GM20431 (cell line): ENCODE data around the gene WDTC1.

Experiments used
- in situ Hi-C: fragments of 300-500 bp; cut with MseI, MboI; formaldehyde crosslinking; loops from one replicate; pipeline ENCODE4 v1.15.0; 2020; ENCODE audit warnings: low sequenced_read_pairs; ENCODE audit not compliant: unreplicated experiment

Gene WDTC1

DNA sequence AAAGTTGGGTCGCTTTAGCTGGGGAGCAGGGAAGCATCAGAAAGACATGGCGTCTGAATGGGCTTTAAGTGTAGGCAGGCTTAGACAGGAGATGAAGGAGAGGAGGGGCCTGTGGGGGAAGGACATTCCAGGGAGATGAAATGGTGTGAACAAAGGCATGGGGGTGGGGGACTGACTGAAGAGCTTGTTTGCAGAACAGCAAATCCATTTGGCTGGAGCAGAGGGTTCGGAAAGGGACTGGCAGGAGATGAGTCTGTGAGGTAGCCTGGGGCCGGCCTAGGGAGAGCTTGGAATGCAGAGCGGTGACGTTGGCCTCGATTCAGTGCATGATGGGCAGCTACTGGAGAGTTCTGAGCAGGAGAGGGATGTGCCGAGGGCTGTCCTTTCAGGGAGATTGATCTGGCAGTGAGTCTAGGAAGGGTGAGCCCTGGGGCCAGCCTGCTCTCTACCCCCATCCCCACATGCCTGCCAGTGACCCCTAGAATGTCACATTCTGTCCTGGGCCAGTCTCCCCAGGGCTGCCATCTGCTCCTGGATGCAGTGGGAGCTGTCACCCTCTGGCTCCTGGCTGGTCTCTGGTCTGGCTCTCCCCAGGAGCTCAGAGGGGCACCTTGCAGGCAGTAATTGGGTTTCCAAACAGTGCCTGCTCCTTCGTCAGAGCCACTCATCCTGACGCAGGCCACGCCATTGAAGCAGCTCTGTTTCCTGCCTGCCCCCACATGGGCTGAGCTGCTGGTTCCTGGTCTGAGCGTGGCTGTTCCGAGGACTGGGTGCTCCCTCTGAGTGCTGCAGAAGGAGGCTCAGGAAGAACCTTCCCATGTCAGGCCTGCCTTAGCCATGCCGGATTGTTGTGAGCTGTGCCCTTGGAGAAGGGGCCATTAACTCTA lies 65.2 kb downstream of the WDTC1 start:
- in situ Hi-C loops = loop anchor here (5.0 to 25.0 kb wide), 3 partner anchors 93 to 195 kb away; partner anchors contain the start of gene GPR3

DNA sequence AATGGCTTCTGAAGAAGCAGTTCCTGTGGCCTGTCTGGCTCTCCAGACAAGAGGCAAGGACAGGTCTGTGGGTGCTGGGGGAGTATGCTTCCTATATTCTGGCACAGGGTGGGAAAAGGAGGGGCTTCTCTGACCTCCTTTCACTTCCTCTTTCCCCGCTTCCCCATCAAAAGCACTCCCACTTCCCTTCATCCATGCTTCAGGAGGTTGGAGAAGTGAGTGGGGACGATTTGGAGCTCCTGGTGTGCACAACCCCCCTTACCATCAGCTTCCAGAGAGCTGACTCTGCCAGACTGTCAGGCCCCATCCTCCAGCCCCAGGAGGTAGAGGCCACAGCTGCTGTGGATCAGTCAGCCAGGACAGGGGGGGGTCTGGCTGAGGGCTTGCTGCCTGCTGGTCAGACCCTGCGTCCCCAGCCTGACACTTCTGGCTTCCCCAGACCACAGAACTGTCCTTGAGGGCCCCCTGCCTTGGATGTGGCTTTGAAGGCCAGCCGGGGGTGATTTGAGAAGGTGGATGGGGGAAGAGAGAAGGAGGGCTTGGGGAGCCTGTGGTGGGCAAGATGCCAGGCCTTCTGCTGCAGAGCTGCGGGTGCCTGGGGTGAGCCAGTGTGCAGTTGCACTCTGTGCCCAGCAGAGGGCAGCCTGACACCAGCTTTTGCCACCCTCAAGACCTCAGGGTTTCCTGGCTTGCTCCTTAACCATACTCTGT lies 66.1 kb downstream of the WDTC1 start:
- in situ Hi-C loops = loop anchor here (5.0 kb wide), 1 partner anchor 92 kb away; the partner anchor contains the start of gene GPR3

DNA sequence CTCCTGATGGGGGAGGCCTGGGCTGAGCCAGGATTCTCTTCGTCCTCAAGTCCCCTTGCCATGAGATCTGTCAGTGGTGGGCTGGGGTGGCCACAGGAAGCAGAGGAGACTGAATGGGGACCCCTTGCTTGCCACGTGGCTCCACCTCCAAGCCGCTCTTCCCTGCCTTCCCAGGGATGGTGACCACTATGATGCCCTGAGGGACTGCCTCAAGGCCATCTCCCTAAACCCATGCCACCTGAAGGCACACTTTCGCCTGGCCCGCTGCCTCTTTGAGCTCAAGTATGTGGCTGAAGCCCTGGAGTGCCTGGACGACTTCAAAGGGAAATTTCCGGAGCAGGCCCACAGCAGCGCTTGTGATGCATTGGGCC lies 66.6 kb downstream of the WDTC1 start:
- in situ Hi-C loops = loop anchor here (5.0 kb wide), 1 partner anchor 91 kb away; the partner anchor contains the start of gene GPR3

DNA sequence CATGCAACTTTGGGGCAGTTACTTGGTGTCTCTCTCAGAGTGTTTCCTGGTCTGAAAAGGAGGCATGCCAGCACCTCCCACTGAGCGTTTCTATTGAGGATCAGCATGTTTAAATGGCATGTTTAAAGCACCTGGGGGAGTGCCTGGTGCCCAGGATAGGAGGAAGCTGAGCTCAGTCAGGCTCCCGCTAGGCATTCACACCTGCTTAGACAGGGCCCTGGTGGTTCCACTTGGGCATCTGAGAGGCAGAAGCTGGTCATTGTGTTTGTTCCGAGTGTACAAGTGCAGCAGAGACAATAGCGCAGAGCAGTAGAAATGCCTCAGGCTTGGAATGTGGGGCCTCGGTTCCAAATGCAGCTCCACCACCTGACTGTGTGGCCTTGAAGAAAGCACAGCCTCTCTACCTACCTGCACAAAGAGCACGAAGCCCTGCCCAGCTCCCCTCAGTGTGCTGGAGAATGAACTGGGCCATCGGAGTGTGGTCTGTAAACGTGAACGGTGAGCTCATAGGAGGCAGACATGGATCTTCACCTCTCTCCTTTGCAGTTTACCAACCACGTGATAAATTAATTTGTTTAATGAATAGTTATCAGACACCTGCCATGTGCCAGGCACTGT lies 67.3 kb downstream of the WDTC1 start:
- in situ Hi-C loops = loop anchor here (5.0 kb wide), 1 partner anchor 91 kb away; the partner anchor contains the start of gene GPR3

DNA sequence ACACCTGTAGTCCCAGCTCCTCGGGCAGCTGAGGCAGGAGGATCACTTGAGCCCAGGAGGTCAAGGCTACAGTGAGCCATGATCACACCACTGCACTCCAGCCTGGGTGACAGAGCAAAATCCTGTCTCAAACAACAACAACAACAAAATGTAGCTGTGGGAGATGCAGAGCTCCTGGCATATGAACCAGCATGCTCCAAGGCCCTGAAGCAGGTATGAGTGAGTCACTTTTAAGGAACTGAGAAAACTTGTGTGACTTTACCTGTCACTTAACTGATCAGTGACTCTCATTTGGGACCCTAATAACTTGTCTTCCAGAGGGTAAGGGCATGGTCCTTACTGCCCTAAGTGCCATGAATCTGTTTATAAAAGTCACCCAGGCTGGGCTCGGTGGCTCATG lies 68.2 kb downstream of the WDTC1 start:
- in situ Hi-C loops = loop anchor here (5.0 kb wide), 1 partner anchor 90 kb away; the partner anchor contains the start of gene GPR3

DNA sequence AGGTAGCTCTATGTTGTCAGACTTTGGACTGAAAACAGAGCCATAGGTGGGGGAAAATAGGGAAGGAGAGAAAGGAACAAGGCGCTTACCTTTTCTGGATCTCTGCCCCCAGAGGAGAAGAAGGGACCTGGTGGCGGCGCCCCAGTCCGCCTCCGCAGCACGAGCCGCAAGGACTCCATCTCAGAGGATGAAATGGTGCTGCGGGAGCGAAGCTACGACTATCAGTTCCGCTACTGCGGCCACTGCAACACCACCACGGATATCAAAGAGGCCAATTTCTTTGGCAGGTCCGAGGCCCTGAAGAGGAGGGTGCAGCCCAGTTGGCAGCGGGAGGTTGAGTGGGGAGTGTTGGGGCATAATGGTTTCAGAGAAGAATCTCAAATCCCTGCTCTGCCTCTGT lies 69.1 kb downstream of the WDTC1 start:
- in situ Hi-C loops = loop anchor here (5.0 kb wide), 1 partner anchor 89 kb away; the partner anchor contains the start of gene GPR3

DNA sequence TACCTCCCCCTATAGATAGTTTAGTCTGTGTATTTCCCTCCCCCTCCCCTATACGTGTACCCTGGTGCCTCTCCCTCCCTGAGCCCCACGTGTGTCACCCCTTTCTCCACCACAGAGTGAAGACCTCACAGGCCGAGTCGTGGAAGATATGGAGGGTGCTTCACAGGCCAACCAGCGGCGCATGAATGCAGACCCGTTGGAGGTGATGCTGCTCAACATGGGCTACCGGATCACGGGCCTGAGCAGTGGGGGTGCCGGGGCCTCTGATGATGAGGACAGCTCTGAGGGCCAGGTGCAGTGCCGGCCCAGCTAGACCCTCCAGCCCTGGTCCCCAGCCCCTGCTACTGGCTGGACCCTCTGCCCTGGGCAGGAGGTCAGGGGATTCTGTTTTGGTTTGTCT lies 71.6 kb downstream of the WDTC1 start:
- in situ Hi-C loops = no loop called here

DNA sequence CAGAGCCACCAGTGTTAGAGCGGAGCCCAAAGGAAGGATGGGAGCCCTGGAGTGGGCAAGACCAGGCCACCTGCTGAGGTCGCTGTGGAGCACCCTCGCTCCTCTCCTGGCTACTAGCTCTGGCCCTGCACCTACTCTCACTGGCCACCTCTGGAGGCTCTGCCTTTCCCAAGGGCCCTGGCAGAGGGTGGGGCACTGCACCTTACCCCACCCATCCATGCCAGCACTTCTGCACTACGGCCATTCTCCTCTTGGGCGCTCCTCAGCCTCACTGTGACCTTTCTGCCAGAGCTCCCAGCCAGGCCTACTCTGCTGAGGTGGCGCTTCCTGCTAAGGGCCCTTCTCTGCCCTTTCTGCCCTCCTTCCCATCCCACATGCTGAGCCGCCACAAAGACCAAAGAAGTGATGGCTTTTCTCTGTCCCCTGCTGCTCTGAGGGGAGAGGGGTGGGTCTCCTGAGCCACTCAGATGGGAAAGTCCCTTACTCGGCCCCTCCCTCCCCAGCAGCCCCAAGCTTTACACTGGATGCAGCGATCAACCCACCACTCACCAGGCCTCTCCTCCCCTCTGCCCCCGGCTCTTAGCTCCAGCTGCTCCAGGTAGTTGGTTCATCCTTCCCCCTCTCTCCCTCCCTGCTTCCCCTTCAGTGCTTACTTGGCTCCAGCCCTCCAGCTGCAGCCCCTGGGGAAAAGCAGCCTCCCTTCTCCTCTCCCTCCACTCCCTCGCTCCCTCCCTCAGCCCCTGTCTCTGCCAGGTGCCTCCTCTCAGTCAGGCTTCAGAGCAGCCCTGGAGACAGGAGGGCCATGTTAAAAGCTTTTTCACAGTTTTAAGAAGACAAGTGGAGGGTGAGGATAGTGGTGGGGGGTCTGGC lies 72.7 kb downstream of the WDTC1 start:
- in situ Hi-C loops = no loop called here

DNA sequence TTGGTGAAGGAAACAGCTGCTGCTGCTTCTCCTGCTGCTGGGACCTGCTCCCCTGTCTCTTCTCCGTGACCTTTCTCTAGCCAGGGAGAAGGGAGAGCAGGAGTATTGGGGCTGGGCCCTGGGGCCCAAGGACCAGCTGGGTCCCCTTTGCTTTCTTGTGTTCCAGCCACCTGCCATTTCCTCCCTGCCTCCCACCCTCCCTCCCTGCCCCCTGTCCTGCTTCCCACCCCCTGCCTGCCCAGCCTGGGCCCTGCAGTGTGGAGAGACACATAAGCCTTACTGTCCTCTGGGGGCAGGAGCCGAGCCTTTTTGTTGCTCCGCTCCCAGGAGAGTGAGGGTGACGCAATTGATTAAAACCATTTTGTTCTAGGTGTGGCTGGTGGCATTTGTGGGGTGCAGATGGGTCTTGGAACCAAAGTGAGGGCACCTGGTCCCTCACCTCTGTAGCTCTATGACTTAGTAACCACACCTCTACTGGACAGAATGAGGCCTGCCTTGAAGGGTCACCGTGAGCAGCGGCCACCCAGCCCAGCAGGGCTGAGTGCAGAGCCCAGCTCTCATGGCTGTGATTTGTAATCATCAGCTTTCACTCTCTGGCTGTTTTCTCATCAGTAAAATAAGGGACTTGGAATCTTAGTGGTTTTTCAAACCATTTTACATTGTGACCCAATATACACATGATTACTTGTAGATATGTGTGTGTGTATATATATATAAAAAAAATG lies 73.6 kb downstream of the WDTC1 start:
- in situ Hi-C loops = no loop called here

DNA sequence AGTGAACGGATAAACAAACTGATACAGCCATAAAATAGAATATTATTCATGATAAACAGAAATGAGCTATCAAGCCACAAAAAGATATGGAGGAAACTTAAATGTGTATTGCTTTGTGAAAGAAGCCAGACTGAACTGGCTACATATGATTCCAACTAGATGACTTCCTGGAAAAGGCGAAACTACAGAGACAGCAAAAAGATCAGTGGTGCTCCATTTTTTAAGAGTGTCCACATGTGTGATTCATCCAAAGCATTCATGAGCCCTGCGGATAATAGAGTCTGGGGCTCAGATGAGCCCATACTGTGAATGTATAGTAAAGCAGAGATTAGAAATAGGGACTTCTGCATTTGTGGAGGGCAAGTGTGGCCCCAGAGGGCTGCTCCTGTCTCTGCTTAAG lies 79.7 kb downstream of the WDTC1 start:
- in situ Hi-C loops = no loop called here

DNA sequence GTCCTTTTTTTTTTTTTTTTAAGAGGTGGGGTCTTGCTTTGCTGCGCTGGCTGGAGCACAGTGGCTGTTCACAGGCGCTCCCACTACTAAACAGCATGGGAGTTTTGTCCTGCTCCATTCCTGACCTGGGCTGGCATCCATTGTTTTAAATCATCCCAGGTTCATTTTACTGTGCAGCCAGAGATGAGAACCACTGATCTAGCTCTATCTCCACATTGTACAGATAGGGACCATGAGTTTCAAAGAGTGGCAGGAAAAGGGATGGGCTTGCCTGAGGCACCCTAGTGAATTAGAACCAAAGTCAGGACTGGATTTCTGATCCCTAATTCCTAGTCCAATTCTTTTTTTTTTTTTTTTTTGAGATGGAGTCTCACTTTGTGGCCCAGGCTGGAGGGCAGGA lies 80.3 kb downstream of the WDTC1 start:
- in situ Hi-C loops = no loop called here

DNA sequence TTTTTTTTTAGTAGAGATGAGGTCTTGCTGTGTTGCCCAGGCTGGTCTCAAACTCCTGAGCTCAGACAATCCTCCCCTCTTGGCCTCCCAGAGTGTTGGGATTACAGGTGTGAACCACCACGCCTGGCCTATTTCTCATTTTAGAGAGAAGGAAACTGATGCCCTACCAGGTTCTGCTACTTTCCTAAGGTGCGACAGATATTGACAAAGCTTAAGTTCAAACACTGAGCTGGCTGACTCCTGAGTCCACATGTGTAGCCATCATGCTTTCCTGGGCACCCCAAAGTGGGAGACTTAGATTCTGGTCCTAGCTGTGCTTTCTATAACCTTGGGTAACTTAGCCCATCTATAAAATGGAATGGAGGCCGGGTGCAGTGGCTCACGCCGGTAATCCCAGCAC lies 82.4 kb downstream of the WDTC1 start:
- in situ Hi-C loops = no loop called here

DNA sequence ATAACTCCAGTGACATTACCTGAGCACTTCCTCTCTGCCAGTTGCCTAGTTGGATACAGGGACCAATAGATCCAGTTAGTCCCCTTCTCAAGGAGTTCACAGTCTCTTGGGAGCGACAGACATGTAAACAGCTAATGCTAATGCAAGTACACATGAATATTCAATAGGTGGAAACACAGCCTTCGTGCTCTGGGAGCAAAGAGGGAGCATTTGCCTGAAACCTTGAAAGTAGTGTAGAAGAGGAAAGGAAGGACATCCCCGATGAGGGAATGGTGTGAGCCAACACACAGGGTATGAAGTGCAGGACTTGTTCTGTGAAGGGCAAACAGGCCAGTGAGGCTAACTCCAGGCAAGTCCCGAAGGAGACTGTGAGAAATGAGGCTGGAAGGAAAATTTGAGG lies 83.7 kb downstream of the WDTC1 start:
- in situ Hi-C loops = no loop called here

DNA sequence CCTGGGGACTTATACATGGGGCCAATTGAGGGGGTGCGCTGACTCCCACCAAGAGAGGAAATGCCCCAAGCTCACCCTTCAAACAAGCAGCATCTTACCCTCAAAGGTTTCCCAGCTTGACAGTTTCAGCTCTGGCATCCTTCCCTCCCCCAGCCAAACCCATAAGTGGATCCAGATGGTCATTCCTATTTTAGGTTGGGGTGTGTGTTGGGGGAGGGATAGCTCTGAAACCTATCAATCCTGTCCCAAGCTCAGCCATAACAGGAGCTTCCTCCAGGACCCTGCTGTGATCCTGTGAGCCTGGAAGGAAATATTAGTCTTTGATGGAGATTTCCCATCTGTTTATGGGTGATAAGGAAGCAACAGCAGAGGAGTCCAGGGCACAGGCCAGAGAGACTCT lies 84.2 kb downstream of the WDTC1 start:
- in situ Hi-C loops = no loop called here

DNA sequence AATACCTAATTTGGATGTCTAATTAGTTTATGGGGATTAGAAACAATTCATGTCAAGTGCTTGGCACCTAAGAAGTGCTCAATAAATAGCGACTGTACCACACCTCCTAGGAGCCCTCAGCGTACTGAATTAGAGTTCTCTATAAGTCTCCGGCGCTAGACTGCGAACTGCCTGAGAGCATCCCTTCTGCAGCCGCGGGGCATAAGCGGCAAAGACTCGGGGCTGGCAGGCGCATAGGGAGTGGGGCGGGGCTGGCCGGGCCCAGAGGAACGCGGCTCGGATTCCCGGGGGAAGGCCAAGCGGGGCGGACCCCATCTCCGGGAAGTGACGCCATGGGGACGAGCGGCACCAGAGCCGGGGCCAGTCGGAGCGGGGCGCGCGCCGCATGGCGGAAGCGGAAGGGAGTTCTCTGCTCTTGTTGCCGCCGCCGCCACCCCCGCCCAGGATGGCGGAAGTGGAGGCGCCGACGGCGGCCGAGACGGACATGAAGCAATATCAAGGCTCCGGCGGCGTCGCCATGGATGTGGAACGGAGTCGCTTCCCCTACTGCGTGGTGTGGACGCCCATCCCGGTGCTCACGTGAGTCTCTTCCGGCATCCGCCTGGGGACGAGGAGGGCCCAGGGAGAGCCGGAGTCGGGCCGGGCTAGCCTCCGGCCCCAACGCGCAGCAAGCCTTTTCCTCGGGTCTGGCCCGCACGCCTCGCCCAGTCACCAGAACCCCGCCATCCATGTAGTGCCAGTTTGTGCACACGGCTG lies 87.6 kb downstream of the WDTC1 start, which contains the start of gene TMEM222:
Gene TMEM222, plus strand, starts transcription at position 351 of the 756 bp plus-strand sequence. Its CDS starts 35 bp downstream, at position 386.
- in situ Hi-C loops = no loop called here

DNA sequence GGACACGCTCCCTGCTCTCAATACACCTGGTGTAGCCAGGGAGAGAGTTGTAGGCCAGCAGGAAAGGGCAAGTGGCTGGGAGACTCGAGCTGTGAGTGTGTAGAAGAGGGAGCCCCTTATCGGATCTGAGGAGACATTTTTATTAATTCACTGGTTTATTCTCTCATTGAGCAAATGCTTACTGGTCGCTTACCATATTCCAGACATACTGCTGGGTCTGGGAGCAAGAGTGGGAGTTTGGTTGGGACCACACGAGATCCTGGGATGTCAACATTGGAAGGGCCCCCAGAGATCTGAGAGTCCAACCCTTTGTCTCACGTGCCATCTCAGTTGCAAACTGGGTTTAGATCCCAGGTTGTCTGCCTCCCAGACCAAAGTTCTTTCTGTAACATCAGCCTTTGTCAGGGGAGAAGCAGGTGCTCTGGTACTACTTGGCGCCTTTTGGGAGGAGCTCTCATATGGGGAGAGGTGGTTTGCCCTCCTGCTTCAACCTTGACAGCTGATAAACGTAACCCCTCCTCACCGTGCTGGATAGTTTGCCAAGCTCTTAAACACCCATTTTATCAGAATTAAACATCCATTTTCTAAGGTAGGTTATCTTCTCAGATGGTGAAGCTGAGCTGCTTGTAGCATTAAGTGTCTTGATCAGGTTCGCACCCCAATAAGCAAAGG lies 88.3 kb downstream of the WDTC1 start:
- in situ Hi-C loops = no loop called here

DNA sequence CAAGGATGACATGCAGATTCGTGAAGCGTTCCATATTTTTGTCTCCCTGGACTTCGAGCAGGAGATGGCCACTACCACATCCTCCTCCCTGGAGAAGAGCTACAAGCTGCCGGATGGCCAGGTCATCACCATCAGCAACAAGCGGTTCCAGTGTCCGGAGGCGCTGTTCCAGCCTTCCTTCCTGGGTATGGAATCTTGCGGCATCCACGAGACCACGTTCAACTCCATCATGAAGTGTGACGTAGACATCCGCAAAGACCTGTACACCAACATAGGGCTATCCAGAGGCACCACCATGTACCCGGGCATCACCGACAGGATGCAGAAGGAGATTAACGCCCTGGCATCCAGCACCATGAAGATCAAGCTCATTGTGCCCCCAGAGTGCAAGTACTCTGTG lies 90.9 kb downstream of the WDTC1 start:
- in situ Hi-C loops = no loop called here

DNA sequence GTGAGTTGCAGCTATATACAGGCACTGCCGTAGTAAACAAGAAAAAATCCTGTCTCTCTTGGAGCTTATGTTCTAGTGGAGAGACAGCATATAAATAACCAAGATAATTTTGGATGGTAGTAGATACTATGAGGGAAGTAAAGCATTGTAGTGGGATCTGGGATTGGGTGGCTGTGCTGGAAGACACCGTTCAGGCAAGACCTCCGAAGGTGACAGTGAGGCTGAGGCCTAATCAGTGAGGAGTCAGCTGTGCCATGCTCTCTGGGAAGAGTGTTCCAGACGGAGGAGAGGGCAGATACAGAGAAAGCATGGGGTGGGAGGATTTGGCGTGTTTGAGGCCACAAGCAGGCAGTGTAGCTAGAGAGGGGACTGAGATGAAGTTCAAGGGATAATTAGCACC lies 93.5 kb downstream of the WDTC1 start:
- in situ Hi-C loops = no loop called here
